8988T (cell line): ENCODE measurements around the gene EHF.

Experiments
- DNase-seq: peaks from one replicate; pipeline ENCODE4 v3.0.0; 2011

Gene EHF

DNA sequence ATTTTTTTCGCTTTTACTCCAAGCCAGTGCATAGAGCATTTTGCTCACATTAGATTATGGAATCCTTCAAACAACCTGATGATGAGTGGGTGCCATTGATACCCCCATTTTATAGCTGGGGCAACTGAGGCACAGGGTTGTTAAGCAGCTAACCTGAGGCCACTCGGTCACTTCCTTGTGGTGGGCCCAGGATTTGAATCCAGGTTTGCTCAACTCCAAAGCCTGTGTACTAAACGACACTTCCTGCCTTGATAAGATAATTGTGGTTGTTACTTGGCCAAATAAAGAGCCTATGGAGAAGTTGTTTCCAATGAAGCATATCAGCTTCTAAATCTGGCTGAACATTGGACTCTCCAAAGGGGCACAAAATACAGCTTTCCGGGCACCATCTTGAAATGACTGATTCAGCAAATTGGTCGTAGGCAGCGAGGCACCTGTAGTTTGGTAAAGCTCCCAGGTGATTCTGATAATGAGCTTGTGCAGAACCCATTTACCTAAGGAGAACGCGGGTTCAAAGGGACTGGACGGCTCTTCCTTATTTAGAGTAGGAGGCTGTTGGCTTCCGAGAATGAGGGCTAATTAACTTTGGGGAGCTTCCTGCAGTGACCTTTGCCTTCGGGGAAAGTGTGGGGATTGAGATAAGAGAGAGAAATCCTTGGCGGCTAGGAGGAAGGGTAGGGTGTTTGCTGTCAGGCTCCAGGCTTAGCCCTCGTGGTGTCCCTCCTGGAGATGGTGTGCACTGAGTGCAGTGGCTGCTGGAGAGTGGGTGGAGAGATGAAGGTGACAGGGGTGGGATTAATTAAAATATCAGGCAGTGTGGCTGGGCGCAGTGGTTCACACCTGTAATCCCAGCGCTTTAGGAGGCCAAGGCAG lies 17.5 kb upstream of the EHF start:
- no peak for DNase-seq

DNA sequence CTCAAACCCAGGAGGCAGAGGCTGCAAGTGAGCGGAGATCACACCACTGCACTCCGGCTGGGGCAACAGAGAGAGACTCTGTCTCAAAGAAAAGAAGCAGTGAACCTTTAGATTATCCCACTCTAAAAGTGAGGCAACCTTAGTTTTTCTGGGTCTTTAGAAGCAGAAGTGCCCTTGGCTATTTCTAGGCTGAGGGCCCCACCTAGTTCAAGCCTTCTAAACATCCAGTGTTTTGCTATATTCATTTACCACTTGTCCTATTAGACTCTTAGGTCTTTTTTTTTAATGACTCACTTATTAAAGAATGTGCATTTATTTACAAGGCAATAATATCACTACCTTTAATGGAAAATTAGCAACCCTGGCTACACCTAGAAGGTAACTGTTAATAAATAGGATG lies 16.7 kb upstream of the EHF start:
- DNase-seq: no peak

DNA sequence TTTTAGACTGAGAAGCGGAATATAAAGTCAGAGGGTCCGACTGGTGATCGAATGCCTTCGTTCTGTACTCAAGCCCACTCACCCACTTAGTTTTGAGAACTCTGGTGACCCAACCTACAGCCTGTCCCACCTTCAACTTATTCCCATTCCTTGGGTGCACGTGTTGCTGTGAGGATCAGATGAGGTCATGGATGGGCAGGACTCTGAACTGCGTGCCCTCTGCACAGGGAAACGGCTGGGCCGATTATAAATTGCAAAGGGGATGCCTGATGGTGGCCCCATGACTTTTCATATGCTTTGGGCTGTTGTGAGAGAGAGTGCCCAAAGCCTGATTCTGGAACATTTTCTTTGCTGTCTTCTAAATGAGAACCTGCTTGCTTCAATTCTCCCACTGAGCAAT lies 16.0 kb upstream of the EHF start:
- DNase-seq: no peak

DNA sequence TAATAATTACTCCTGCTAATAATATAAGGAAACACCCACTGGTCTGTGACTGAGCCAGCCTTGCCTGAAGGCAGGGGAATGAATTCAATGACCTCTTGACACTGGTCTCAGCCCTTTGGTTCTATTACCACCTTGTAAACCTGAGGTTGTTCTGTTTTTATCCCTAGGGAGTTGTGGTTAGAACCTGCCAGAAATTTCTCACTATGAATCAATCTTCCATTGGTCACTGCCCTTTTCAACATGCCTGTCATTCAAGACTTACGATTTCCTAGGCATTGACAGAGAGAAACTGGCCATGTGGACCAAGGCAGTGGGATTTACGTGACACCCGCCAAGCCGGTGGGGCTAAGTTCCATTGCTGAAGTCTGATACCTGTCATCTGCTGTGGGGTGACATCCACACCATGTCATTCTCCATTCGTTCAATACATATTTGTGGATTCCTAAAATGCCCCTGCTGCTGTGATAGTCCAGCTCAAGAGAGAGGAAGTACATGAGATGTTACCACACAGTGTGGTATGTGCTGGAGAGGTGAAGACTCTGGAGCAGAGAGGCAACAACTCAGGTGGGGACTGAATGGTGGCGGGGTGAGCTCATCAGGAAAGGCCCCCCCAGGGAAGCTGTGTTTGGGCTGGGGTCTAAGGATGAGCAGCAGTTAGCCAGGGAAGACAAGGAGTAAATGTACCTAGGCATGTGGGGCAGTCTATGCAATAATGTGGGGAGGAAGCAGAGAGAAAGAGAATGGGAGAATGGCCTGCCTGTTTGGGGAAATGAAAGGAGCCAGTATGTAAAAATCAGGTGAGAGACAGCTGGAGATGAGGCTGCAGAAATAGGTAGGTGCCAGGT lies 15.2 kb upstream of the EHF start:
- no peak for DNase-seq

DNA sequence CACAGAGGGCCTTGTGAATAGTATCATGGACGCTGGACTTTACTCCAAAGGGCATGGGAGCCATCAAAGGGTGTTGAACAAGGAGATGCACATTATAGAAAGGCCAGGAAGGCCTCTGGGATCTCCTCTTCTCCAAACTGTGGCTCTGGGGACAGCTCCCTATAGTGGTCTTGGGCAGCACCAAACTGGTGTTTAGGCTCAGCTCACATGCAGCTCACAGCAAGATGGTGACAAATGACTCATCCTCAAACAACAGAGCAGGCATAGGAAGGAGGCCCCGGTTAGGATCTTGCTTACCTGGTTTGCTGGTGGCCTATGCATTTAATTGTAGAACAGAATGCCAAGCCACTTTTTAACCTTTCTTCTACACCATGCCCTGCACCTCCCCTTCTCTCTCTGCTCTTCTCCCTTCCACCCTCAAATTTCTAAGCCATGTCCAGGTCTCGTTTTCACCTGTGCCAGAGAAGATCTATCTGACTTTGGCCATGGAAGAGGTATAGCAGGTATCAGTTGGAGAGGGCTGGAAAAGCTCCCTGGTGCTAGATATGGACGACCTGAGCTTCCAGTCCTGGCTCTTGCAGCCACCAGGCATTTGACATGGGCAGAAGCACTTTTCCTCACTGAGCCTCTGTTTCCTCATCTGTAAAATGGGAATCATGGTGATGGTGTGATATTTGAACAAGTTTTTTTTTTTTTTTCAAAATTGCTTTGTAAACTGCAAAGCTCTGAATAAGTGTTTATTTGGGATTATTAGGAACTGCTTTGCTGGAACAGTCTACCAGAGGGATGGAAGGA lies 14.4 kb upstream of the EHF start:
- no peak for DNase-seq

DNA sequence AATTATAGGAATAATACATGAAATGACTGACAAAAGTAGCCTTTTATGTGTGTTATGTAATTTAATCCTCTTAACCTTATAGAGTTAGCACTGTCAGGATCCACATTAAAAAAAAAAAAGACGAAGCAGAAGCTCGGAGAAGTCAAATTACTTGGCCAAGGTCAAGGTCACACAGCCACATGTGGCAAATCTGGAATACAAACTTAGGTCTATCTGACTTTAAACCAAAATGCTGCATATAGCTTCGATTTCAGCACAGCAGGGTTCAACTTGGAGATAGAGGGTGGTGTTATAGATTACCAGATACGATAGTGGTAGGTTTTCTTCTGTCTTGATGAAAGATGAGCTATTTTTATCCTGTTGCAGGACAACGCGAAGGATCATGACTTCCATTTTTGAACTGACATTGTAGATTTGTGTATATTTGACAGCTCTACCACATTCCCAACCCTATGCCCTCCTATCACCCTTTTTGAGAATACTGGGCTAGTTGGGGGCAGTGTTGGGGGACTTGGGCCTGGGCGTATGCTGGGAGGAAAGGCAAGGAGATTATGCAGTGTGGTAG lies 11.6 kb upstream of the EHF start:
- no peak for DNase-seq

DNA sequence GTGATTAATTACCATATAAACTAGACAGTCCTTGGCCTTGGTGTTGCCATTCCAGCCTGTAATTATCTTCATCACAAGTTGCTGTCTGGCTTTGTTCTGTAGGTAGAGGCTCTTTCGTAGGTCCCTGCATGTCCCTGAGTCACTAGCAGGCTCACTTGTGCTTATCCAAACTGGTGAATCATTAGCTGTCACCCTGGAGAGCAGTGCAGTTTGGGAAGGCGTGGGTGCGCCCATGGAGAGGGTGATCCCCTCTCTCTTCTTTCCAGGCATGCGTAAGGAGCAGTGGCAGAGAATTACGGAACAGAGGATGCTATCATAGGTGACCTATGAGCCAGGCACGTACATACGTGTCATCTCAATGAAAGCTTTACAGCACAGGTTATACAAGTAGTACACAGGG lies 11.0 kb upstream of the EHF start:
- DNase-seq: no peak

DNA sequence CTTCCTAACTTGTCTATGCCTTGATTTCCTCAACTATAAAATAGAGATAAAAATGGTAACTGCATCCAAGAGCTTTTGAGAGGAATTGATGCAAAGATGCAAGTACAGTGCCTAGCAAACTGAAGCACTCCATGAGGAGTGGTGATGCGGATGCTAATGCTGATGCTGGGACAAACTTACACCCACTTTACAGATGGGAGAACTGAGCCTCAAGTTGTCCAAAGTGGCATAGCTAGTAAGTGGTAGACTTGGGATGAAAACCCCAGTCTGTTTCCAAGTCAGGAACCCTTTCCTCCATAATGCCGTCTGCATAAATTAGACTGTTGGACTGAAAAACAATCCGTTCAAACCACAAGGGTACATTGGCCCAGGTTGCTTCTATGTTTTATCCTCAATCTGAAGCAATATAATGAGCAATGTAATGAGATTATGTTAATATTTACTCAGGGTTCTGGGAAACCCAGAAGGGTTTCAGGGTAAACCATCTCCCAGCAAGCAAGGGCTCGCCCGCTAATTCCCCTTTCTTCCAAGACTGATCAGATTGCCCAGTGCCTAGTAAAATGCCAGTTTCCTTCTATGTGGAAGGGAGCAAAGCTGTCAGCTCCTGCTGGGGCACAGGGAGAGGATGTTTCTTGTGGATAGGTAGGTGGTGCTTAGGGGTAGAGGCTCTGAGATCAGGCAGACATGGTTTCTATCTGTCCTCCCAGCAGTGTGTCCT lies 10.4 kb upstream of the EHF start:
- DNase-seq: no peak

DNA sequence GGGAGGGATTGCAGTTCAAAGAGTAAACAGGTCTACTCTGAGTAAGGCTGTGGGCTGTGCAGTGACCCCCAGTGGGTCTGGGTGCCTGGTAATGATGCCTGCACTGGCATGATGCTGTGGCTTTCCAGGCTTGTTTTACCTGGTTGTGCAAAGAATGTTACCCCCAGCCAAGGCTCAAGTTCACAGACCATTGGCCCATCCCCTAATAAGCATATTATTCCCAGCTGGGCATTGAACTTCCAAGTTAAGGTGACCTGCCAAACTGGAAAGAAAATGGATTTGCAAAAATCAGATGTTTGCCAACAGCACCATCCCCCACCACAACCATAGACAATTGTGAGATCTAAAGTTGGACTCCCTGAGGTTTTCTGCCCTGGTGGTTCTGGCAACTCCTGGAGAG lies 7.9 kb upstream of the EHF start:
- DNase-seq: no peak

DNA sequence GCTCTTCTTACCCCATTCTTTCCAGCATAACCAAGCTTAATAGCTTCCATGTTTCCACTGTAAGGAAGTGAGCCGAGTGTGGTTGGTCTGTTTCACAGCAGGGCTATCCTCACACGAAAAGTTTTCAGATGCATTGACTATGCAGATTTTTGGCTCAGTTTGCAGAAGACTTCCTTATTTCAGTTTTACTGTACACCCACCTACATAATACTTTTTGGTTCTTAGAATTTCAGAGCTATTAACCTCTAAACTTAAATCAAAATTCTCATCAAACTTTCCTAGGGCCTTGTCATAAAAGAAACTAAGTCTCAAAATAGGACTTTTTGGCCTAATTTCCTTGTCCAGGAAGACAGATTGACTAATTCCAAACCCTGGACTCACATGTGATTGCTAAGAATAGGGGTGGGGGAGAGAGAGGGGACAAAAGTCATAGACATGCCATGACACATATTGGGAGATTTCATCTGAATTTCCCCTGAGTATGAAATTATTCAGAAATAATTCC lies 7.3 kb upstream of the EHF start:
- no peak for DNase-seq

DNA sequence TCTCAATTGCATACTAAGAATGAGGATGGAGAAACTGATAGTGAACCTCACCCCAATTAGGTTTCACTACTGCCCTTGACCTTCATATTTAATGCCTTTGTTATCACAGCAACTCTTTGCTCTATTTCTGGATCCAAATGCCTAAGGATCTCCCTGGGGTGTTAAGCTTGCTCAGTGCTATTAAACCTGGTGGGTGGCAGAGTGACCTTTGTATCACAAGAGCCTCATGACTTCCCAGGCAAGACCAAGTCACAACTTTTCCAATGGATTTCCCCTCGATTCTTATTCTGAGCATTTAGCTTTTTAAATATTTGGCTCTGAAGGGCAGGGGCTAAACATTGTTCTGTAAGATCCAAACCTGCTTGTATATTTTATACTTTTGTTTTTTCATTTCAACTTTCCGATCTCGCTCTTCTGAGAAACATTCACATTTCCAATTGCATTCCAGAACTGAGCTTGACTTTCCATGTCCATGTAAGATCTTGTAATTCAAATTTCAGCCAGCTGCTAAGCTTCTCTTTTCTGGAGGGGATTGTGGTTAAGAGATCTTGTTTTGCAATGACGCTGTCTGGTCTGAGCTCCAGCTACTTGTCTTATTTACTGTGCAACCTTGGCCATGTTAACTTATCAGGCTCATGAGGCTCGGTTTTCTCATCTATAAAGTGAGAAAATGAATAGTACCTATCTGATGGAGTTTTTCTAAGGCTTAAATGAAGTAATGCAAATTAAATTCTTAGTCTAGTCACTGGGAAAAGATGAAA lies 6.4 kb upstream of the EHF start:
- DNase-seq: no peak

DNA sequence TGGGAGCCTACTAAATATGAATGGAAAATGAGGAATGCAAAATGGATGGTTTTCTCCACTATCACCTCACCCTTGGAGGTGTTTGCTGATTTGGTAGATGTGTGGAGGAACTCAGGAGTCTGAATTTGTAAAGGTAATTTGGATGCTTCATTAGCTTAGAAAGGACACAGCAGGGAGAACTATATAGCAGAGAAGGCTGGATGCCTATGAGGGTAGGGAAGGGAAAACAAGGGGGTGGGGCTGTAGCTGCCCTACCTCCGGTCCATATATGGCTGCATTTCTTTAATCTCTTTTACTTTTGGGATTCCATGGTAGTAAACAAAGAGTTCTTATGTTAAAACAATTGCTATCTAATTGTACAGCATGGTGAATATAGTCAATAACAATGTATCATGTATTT lies 4.8 kb upstream of the EHF start:
- DNase-seq: no peak

DNA sequence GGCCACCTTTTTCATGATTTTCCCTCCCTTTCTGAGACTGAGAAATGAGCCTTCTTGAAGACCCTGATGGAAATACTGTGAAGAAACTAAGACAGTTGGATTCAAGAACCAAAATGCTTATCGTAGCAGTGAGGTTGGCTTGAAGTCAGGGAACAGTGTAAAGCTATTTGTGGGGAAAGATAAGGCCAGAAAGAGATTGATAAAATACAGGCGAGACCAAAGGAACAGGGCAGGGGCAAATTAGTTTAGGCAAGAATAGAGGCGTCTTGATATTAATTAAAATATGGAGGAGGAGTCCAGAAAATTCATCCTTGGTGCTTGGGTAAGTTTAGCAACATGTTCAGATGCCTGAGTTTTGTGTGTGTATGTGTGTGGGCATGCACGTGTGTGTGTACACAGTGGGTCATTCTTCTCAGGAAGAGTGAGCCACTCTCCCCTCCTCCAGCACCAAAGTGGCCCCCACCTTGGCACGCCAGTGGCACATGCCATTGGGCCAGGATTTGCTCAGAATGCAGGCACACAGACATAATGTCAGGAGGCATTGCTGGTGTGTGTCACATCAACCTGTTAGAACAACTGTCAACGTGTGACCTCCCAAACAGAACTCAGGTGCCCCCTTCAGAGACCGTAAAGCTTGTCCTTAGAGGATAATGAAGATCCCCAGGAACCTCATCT lies 3.9 kb upstream of the EHF start:
- no peak for DNase-seq

DNA sequence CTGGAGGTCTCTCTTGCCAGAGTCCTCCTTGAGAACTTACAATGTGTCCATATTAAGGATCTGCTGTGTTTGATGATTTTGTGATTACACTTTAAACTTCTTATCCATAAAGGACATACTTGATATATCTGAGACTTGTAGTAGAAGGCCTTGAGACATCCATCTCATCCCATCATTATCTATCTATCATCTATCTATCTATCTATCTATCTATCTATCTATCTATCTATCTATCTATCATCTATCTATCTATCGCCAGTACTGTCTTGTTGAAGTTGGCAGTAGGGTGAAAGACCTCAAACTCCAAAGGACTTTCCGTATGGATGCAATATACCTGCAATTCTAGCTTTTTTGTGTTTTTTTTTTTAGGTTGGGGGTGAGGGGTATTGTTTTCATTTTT lies 2.5 kb upstream of the EHF start:
- no peak for DNase-seq

DNA sequence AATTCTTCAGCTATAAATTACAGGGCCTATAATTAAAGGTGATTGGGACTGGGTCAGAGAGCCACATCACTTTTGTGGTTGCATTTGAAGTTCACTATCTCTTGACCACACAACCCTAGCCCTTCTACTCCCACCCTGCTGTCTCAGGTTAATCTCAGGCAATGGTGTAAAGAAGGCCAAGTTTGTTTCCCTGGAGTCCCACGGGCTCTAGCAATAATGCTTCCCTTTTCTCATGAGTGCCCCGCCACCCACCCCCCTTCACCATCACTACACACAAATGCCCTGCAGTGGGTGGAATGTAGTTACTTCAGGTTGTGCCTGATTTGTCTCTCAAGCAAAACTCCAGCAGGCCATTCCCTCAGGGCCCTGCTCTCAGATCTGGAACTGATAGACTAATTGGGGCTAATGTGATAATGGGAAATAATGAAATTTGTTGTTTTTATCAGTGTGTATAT lies 1.8 kb upstream of the EHF start:
- no peak for DNase-seq

DNA sequence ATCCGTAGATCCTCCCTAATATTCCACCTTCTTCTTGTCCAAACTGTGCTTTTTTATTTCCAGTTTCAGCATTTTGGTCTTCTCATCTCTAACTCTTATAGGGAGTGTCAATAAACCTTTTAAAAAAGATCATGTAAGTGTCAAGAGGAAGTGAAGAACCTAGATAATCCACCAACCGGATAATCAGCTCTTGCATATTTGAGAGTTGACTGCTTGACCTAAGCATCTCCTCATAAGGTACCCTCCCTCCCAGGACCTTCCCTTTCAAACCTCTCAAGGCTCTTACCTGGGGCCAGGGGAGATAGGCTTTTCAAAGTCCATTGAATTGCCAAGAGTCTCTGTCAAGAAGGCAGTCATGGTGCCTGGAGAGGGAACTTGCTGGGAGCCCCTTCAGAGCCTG lies 691 bp upstream of the EHF start:
- DNase-seq: no peak

DNA sequence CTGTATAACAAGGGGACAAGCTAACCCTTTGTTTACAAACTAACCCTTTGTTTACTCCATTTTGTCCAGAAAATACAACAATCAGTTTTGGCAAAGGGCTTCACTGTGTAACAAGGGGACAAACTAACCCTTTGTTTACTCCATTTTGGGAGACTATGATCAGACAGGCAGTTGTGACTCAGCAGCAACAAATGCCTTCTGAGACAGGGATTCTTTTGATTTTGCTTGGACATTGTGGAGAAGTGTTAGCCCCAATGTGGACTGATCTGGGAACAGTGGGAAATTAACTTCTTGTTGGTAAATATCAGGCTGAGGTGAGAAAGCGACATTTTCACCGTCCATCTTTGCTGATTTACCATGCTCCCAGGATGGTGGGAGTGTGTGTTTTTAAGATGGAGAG lies 983 bp downstream of the EHF start:
- no peak for DNase-seq

DNA sequence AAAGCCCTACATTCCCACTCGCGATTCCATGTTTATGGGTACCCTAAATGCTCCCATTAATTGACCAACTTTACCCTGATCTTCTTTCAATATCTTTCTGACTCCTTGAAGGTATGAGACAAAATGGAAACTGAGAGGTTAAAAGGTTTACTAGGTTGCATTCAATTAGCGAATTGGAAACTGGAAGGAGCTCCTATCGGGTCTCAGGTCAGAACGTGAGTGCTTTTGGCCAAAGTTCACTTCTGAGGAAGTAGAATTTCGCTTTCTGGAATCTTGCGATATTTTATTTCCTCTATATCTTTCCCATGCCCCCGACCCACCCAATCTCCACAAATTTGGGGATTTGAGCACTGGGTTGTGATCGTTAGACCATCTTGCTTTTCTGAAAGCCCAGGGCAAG lies 2.6 kb downstream of the EHF start:
- no peak for DNase-seq

DNA sequence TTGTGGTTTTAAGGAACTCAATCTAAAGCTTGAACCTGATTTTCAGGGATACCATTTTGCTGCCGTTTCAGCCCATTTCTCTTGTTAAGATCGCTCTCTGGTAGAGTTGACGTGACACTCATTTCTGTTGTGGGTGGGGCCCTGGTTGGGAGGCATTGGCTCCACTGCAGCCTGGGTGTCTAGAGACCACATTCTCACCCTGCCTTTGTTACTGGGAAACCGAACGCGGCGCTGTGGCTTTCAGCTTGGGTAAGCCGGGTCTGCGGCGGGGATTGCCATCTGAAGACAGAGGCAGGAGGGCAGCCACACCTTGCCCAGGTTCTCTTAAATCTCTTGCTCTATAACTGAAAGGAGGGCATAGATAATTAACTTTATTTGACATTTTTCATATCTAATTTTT lies 3.2 kb downstream of the EHF start:
- DNase-seq: no peak

DNA sequence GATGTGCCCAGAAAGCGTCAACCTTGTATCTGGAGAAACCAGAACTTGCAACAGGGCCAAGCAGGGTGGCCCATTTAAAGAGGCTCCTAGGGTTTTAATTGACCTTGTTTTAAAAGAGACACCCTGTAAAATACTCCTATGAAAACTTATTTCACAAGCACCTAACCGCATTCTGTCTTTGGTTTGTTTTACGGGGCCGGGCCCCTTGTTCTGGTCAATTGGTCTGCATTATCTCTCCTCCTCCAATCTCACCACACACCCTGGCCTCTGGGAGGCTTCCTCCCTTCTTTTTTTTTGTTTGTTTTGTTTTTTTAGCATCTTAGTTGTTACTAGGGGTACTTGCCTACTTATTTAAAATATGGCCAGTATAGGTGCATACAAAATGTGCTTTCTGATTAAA lies 4.7 kb downstream of the EHF start:
- DNase-seq: no peak

DNA sequence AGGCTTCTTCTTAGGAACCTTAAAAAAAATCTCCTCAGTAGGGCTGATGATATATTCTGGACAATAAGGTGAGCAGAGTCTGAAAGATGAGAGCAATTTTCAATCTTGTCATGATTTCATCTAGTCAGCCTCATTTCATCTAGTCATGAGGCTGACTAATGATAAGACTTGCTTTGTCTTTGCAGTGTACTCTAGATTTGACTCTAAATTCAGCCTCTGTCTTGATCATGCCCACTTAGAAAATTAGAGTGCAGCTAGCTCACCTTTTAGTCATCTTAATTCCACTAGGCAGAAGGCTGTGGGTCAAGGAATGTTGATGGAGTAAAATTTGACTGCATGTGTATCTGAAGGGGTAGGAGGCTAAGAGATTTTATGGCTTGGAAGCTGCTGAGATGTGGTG lies 5.5 kb downstream of the EHF start:
- DNase-seq: no peak
